Measurements from ENCODE around the gene PPP2R3C.

GRCh38 chr14:35163384-35163783 is 41.6 kb upstream of the PPP2R3C start:
- no peak for TF ChIP-seq CTCF (IDR thresholded peaks at IDR 0.05)
- no peak for TF ChIP-seq POLR2A (IDR thresholded peaks at IDR 0.05)
- TF ChIP-seq EP300 (IDR thresholded peaks at IDR 0.05), result no peak

All from tibial nerve (tissue), 4 donors.